Stimulated activated naive CD4-positive, alpha-beta T cell (primary cell): ENCODE data around the gene TBC1D22A.

Source experiments
- DNase-seq, 6 experiments: peaks; one replicate each; lab custom pipeline; 2025; lab: John Stamatoyannopoulos, UW

TBC1D22A gene

DNA sequence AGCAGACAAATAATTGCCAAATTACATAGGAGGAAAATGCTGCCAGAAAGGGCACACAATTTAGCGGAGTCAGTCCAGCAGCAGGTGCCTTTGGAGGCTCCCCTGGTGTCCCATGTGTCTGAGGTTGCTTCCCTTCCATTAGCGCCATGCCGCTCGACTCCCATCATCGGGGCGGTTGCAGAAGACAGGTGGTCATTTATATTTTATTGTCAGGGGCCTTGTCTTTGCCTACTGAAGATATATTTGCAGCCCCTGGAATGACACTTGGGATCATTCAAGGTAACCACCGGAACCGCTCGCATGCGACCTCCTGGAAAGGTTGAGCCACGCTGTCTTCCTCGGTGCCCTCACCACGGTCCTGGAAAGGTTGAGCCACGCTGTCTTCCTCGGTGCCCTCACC is 298.3 kb downstream of the TBC1D22A start:
- no peak for DNase-seq

GRCh38 chr22:47061226-47061625 is 298.8 kb downstream of the TBC1D22A start:
- no peak for DNase-seq

DNA sequence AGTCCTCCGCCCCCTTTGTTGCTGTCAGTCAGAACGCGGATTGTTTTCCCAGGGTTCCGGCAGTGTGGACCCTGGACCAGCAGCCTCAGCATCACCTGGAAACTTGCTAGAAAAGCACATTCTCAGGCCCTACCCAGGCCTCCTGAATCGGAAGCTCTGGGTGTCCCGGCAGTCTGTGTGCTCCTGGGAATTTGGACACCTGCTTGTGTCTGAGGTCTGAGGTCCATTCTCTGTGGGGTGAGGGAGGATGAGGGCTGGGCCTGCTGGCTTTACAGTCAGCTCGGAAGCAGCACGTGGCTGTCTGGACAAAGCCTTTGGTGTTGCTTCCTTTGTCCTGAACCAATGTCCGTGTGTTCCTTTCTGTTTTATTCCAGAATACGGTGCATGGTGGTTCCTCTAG is 299.7 kb downstream of the TBC1D22A start:
- DNase-seq, result no peak

DNA sequence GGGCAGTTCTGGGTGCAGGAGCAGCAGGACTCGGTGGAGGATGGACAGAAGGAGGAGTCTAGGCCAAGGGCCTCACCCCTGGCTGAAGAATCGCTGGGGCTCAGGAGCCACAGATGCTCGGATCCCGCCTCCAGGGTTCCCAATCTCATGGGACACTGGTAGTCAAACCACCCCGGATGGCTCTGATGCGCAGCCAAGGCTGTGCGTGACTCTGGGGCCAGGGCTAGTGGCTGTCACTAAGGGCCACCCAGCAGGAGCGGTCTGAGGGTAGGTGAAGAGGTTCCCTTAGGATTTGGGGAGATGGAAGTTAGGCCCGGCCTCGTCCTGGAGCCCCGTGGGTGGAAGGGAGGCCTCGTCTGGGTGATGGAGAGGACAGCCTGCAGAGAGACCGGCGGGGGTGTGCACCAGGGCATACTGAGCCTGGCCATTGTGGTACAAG is 300.6 kb downstream of the TBC1D22A start:
- DNase-seq, result no peak

GRCh38 chr22:47063606-47064005 is 301.2 kb downstream of the TBC1D22A start:
- DNase-seq, result no peak

GRCh38 chr22:47064016-47064415 is 301.6 kb downstream of the TBC1D22A start:
- DNase-seq, result no peak

DNA sequence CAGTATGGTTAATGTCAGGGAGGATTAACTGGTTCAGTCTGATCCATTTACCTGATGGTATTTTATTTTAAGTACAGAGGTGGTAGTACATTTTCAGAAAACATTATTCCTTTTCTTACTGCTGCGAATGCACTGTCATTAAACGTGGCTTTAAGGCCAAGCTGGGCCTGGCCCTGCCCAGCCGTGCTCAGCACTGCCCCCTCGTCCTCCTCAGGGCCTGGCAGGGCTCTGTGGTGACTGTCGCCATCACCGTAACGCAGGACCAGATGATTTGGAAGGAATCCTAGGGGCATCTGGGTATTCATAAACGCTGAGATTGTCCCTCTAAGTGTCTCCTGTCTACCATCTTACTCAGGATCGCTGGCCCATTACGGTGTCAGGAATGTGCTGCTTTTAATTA is 302.0 kb downstream of the TBC1D22A start:
- DNase-seq, result no peak

- no peak for DNase-seq
These were observed 303.5 kb downstream of the TBC1D22A start for GRCh38 chr22:47065756-47066615.

DNA sequence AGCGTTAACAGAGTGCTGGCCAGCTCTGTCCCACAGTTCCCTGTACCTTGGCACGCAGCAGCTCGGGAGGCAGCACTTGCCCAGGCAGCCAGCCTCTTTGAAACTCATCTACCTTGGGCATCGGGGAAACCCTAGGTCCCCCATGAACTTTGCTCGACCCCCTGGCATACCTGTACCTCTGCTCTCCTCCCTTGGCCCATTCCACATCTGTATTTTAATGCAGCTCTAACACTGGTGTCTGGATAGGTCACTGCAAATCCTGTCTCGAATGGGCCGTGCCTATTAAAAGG is 304.1 kb downstream of the TBC1D22A start:
- DNase-seq, result no peak

DNA sequence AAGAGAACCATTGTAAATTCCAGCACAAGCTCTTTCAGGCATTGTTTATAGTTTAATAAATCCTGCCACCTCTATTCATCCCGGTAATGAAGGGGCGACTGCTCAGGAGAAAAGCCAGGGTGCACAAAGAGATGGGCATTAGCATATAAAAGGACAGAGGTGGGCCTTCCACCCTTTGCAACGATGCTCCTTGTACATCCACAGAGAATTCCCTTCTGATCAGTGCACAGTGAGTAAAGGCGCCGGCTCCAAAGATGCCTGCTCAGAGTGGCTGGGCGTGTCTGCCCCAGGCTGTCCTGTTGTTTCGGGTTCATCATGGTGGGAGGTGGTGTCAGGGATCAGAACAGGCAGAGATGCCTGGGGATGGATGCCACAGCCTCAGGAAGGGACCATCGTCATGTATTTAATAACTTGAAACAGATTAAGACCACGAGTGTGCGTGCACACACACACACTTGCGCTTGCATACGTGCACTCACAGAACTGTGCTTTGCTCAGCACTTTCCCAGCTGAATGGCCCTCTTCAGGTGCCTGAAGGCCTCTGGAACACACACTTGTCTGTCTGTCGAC is 305.0 kb downstream of the TBC1D22A start:
- no peak for DNase-seq

- DNase-seq, result no peak
These were observed 305.6 kb downstream of the TBC1D22A start for GRCh38 chr22:47067911-47068625.

DNA sequence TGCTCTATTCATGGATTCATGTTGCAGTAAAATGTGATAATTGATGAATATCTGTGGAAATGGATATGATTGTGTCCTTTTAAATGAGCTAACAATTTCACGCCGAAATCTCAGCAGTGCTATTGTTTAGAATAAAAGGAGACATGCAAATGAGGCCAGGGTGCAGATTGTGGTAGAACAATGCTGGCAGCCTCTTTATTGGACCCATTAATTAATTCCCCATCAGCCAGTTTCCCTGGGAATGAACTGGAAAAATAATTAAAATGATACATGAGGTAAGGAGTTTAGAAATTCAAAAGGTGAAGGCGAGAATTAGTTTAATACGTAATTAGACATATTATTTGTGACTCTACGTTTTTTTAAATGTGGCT is 306.2 kb downstream of the TBC1D22A start:
- no peak for DNase-seq

DNA sequence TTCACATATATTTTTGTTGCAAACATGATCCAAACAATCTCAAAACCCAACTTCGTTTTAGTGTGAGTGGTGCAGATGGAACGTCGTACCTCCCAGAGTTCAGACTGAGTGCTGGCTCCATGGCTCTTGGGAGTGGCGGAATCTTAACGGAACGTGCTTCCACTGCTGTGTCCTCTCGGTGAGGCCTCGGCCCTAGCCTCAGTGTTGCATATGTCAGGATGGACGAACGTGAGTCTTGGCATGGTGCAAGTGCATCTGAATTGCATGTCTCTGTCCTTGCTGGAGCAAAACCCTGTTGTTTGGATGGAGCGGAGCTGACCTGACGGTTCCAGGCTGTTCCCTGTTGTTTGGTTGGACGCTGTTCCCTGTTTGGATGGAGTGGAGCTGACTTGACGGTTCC is 306.8 kb downstream of the TBC1D22A start:
- DNase-seq, result no peak

DNA sequence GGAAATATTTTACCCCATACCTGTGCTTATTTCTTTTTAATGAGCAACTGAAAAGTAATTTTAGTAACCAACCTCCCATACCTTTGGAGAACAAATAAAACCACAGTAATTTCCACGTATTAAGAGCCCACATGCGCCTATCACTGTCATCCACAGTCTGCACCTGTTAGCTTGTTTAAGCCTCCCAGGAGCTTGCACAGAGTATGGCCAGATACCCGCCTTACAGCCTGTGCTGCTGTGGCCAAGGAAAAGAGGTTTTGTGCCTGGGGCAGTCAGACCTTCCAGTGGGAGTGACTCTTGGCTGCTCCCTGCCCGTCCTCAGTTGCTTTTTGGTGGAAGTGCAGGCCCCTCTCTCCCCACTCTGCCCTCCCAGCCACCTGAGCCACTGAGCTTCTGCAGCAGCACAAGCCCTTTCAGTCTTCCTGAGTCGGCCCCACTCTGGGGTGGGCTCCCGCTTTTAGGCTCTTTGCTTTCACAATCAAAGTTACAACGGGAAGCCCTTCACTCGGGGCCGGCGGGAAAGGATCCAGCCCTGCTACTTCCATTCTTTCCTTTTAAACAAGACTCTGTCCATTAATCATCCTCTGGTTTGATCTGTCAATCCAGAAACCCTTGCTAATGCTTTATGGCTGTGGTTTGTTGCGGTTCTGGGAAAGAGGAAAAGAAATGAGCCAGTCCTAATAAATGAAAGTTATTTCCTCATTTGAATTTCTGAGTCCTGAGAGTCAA is 308.8 kb downstream of the TBC1D22A start:
- DNase-seq, result no peak

DNA sequence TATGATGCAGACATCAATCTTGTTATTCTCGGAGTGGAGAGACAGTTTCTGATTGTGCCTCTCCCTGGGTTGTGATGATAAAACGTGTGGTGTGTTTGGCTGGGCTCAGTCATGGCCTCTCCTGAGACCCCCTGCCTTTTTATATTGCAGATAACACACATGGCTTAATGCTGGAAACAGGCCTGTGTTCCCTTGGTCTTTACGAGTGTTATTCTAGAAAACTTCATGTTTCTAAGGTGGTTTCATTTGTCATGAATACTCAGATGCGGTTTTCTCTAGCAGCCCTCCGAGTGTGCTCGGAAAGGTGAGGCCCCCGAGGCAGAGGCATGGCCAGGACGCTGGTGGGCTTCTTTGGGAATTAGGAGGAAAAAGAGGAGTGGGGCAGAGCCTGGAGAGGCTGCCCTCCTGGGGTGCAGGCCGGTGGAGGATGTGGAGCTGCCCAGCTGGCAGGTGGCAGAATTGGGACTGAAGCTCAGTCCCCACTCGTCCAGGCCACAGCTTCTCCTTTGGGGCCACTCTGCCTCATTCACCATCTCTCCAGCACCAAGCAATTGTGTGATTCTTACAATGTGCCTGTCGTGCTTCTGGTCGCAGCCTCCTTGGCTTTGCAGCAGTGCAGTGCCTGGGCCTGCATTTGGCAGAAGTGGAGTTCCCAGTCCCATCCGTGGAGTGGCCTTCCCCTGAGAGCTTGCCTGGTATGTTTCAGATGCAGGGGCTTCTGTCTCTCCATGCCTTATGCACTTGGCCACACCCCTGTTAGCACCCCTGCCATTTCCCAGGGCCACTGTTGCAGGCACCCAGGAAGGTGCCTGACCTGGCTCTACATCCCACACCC is 309.6 kb downstream of the TBC1D22A start:
- DNase-seq, result no peak

DNA sequence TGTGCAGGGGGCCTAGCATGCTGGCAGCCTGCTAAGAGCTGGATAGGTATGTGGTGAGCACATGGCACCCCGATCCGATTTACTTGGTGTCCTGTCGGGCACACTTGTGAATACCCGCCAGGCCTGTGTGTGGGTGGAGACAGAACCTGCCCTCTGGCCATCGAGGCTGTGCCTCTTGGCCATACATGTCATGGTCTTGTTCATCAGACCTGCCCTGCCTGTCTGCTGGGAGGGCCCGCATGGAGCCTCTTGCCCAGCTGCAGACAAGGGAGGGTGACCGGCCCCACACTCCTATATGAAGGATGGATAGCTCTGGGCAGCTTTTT is 310.2 kb downstream of the TBC1D22A start:
- DNase-seq, result no peak

- no peak for DNase-seq
These were observed 310.6 kb downstream of the TBC1D22A start for GRCh38 chr22:47073075-47073474.

DNA sequence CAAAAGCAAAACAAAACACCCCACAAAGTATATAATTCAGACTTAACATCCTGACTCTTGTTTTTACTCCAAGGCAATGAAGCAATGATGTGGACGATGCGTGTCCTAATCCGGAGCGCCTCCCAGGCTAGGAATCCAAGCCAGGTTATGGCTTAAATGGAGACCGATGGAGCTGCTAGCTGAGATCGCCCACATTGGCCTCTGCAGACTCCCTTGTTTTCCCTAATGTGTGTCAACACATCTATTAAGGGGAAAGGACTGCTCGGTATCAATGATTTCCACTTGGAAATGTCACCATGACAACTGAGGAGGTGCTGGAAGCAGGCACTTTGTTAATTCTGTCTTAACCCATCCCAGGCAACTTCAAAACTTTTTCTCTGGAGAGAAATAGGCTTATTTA is 311.7 kb downstream of the TBC1D22A start:
- no peak for DNase-seq

GRCh38 chr22:47075568-47075967 is 313.1 kb downstream of the TBC1D22A start:
- no peak for DNase-seq

GRCh38 chr22:47076758-47077157 is 314.3 kb downstream of the TBC1D22A start:
- no peak for DNase-seq

- no peak for DNase-seq
These were observed 317.6 kb downstream of the TBC1D22A start for GRCh38 chr22:47080100-47080499.

DNA sequence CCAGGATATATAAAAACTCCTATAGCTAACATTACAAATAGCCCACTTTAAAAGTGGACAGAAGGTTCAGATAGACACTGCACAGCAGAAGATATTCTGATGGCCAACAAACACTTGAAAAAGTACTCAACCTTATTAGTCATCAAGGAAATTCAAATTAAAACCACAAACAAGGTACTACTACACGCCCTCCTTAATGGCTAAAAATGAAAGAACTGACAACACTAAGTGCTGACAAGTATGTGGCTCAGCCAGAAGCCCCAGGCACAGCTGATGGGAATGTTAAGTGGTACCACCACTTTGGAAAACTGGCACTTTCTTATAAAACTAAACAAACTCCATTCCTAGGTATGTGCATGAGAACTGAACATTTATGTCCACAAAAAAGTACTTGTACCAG is 320.1 kb downstream of the TBC1D22A start:
- no peak for DNase-seq
